Thoracic aorta (tissue), 2 donors: ENCODE measurements around the gene DCAF12. TPM values are rescaled to one million over a fixed set of nuclear protein-coding genes. Genes with fewer than 3 reads are reported as not detected.

Experiments
- ATAC-seq: fragments of 150-250 bp; one replicate; pipeline ENCODE4 v1.8.0; 2017; ENCODE audit warnings: low read depth; ENCODE audit not compliant: insufficient number of reproducible peaks, low FRiP score
- DNase-seq: peaks from one replicate; pipeline ENCODE4 v3.0.0-alpha.2; 2020; ENCODE audit warnings: low spot score
- H3K27ac ChIP-seq, 2 donors: fragments of 200-600 bp; sonication (generic); 1 replicate in 1 of 2; 2 replicates in 1 of 2; pipeline ENCODE4 v1.5.1; 2016; ENCODE audit warnings: mild to moderate bottlenecking in 2 of 2, moderate library complexity in 2 of 2
- H3K27me3 ChIP-seq: fragments of 200-600 bp; sonication (generic); replicated peaks from 2 replicates; pipeline ENCODE4 v1.6.0; 2016; ENCODE audit warnings: mild to moderate bottlenecking; ENCODE audit not compliant: insufficient read depth
- H3K36me3 ChIP-seq: fragments of 200-600 bp; sonication (generic); one replicate; pipeline ENCODE4 v1.5.1; 2016
- H3K4me1 ChIP-seq, 2 donors: fragments of 200-600 bp; sonication (generic); 1 replicate in 1 of 2; 2 replicates in 1 of 2; pipeline versions ENCODE4 v1.5.1 to v1.6.0; 2016; ENCODE audit warnings: low read depth in 2 of 2, mild to moderate bottlenecking in 1 of 2; ENCODE audit not compliant: control insufficient read depth in 1 of 2
- H3K4me3 ChIP-seq: fragments of 200-600 bp; sonication (generic); 2 replicates; pipeline ENCODE4 v1.5.1; 2016; ENCODE audit warnings: mild to moderate bottlenecking
- H3K9me3 ChIP-seq: fragments of 200-600 bp; sonication (generic); 2 replicates; pipeline ENCODE4 v1.5.1; 2016
- CTCF ChIP-seq: fragments of 200-600 bp; sonication (generic); IDR thresholded peaks from one replicate; pipeline ENCODE4 v1.5.1; 2019; ENCODE audit warnings: antibody characterized with exemption
- total RNA-seq, 2 donors: library from RNA; depleted of rRNA; stranded (reverse); fragments of >200 nt; gene quantifications; one replicate each; pipeline versions ENCODE4 v1.1.0 to v1.2.3, GENCODE V29; 2016

Gene DCAF12
- total RNA-seq, 2 donors from 2014 or later, result 14.9 to 31.4 TPM

DNA sequence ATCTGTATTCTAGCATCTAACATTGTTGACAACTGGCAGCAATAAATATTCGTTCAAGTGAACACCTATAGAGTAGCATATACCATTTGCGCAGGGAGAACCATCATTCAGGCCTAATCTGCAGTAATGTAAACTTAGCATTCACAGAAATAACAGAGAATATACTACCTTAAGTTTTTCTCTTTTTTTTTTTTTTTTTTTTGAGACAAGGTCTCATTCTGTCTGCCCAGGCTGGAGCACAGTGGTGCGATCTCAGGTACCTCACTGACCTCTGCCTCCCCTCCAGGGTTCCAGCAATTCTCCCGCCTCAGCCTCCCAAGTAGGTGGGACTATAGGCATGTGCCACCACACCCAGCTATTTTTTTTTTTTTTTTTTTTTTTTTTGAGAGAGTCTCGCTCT is 89.9 kb downstream of the DCAF12 start:
- Histone ChIP-seq H3K9me3 (no peaks in the 10 kb centered on the region), H3K4me3 (no peak overlapping the region), H3K27me3 (no peaks in the 10 kb centered on the region), H3K36me3 (no peaks in the 10 kb centered on the region), H3K27ac (no peak overlapping the region), H3K4me1 (no peaks in the 10 kb centered on the region)
- ATAC-seq (no peak), DNase-seq (no peak)
- no peak for TF ChIP-seq CTCF

Other genes with a start within 250 kb of the DCAF12 start
- 10 to 100 TPM; 21.3 to 29.9 TPM for gene UBAP2, start 77.8 kb downstream of the DCAF12 start, total RNA-seq
- gene UBAP1, start 52.3 kb upstream of the DCAF12 start, total RNA-seq, result 10 to 100 TPM; 35.7 to 52.3 TPM
- gene KIF24, start 202.6 kb upstream of the DCAF12 start, total RNA-seq, result 1 to 10 TPM in 1 of 2 donors, under 1 TPM in 1; 0.56 to 1.1 TPM
- gene NUDT2, start 202.9 kb upstream of the DCAF12 start, total RNA-seq, result 10 to 100 TPM in 1 of 2 donors, 1 to 10 TPM in 1; 3.4 to 20.8 TPM